NCI-H1417 treated with DMSO at 0.1 percent for 48 hours (cell line): ENCODE results near the gene MPO.

Source experiments
- DNase-seq: peaks from one replicate; lab custom pipeline; 2025; lab: John Stamatoyannopoulos, UW

MPO gene

GRCh38 chr17:58306131-58306951 lies 25.6 kb upstream of the MPO start:
- no peak for DNase-seq

- DNase-seq = no peak
Observed at GRCh38 chr17:58305626-58306025, 24.9 kb upstream of the MPO start.

- no peak for DNase-seq
Observed at GRCh38 chr17:58304750-58305486, 24.2 kb upstream of the MPO start.

- DNase-seq = peak; percentile 1
Observed at GRCh38 chr17:58303971-58304749, 23.4 kb upstream of the MPO start.

GRCh38 chr17:58302919-58303585 lies 22.3 kb upstream of the MPO start:
- DNase-seq = no peak

GRCh38 chr17:58302171-58302918 lies 21.6 kb upstream of the MPO start:
- DNase-seq = no peak

- no peak for DNase-seq
Observed at GRCh38 chr17:58301504-58302150, 20.9 kb upstream of the MPO start.

GRCh38 chr17:58300336-58300735 lies 19.6 kb upstream of the MPO start:
- DNase-seq = no peak

- DNase-seq = no peak
Observed at GRCh38 chr17:58294034-58294433, 13.3 kb upstream of the MPO start.

- no peak for DNase-seq
Observed at GRCh38 chr17:58291246-58291645, 10.5 kb upstream of the MPO start.

GRCh38 chr17:58289869-58290268 lies 9.1 kb upstream of the MPO start:
- no peak for DNase-seq

- DNase-seq = no peak
Observed at GRCh38 chr17:58285422-58285810, 4.7 kb upstream of the MPO start.

GRCh38 chr17:58284613-58285421 lies 4.1 kb upstream of the MPO start:
- DNase-seq = no peak

GRCh38 chr17:58283674-58284612 lies 3.2 kb upstream of the MPO start:
- DNase-seq = no peak

- no peak for DNase-seq
Observed at GRCh38 chr17:58282442-58282841, 1.7 kb upstream of the MPO start.

GRCh38 chr17:58281511-58282011 lies 826 bp upstream of the MPO start:
- no peak for DNase-seq

GRCh38 chr17:58279736-58280479 lies 827 bp downstream of the MPO start:
- no peak for DNase-seq
